GM23248 (cell line): ENCODE results near the gene MAP2K5. TPM values are rescaled to one million over a fixed set of nuclear protein-coding genes. Genes with fewer than 3 reads are reported as not detected.

Experiments
- DNase-seq: peaks from one replicate; pipeline ENCODE4 v3.0.0-alpha.2; 2015
- H2AFZ ChIP-seq: fragments of 200-600 bp; sonication (generic); 2 replicates; pipeline ENCODE4 v1.6.1; 2016; ENCODE audit warnings: antibody characterized with exemption
- H3F3A ChIP-seq: fragments of 200-600 bp; sonication (generic); 2 replicates; pipeline ENCODE4 v1.6.1; 2016; ENCODE audit warnings: mild to moderate bottlenecking, antibody characterized with exemption, mixed run types; ENCODE audit not compliant: insufficient read depth
- H3K27ac ChIP-seq: fragments of 200-600 bp; sonication (generic); 2 replicates; pipeline ENCODE4 v1.5.1; 2016; ENCODE audit warnings: mild to moderate bottlenecking
- H3K27me3 ChIP-seq: fragments of 200-600 bp; sonication (generic); replicated peaks from 2 replicates; pipeline ENCODE4 v1.6.1; 2016; ENCODE audit warnings: mild to moderate bottlenecking; ENCODE audit not compliant: insufficient read depth
- H3K36me3 ChIP-seq: fragments of 200-600 bp; sonication (generic); 2 replicates; pipeline ENCODE4 v1.6.1; 2016; ENCODE audit warnings: low read depth, mild to moderate bottlenecking
- H3K4me1 ChIP-seq: fragments of 200-600 bp; sonication (generic); 2 replicates; pipeline ENCODE4 v1.6.1; 2016; ENCODE audit warnings: mild to moderate bottlenecking; ENCODE audit not compliant: insufficient read depth
- H3K4me2 ChIP-seq: fragments of 200-600 bp; sonication (generic); one replicate; pipeline ENCODE4 v1.6.1; 2016; ENCODE audit warnings: mild to moderate bottlenecking; ENCODE audit not compliant: unreplicated experiment
- H3K4me3 ChIP-seq: fragments of 200-600 bp; sonication (generic); 2 replicates; pipeline ENCODE4 v1.5.1; 2016; ENCODE audit warnings: mild to moderate bottlenecking
- H3K79me2 ChIP-seq: fragments of 200-600 bp; sonication (generic); 2 replicates; pipeline ENCODE4 v1.6.1; 2016; ENCODE audit warnings: mild to moderate bottlenecking; ENCODE audit not compliant: insufficient read depth
- H3K9ac ChIP-seq: fragments of 200-600 bp; sonication (generic); 2 replicates; pipeline ENCODE4 v1.6.1; 2016; ENCODE audit warnings: mild to moderate bottlenecking
- H3K9me2 ChIP-seq: fragments of 200-600 bp; sonication (generic); 2 replicates; pipeline ENCODE4 v1.6.1; 2016; ENCODE audit warnings: mixed run types, mild to moderate bottlenecking, moderate library complexity; ENCODE audit not compliant: insufficient read depth
- H3K9me3 ChIP-seq: fragments of 200-600 bp; sonication (generic); one replicate; pipeline ENCODE4 v1.6.1; 2017; ENCODE audit warnings: low read depth
- H4K20me1 ChIP-seq: fragments of 200-600 bp; sonication (generic); 2 replicates; pipeline ENCODE4 v1.6.0; 2016; ENCODE audit not compliant: insufficient read depth
- EZH2 ChIP-seq: fragments of 200-600 bp; sonication (generic); IDR thresholded peaks from 2 replicates; pipeline ENCODE4 v1.6.1; 2018; ENCODE audit warnings: antibody characterized with exemption, mild to moderate bottlenecking; ENCODE audit not compliant: insufficient read depth, poor library complexity, severe bottlenecking
- EZH2phosphoT487 ChIP-seq: fragments of 200-600 bp; sonication (generic); IDR thresholded peaks from 2 replicates; pipeline ENCODE4 v1.6.1; 2018; ENCODE audit warnings: antibody characterized with exemption, moderate library complexity, mild to moderate bottlenecking, low read depth; ENCODE audit not compliant: insufficient read depth
- WGBS, 2 experiments: methylation state at CpG; one replicate each; pipeline ENCODE4 v1.1.6; 2015 to 2017; ENCODE audit warnings: low lambda C conversion rate in 2 of 2, low coverage in 1 of 2; ENCODE audit errors: missing lambda C conversion rate in 2 of 2; 5-methylcytosine and 5-hydroxymethylcytosine counted together
- in situ Hi-C: fragments of 300-500 bp; cut with MboI; formaldehyde crosslinking; loops from 2 replicates; pipeline ENCODE4 v1.15.0; 2020
- polyA plus RNA-seq: library from polyadenylated mRNA; unstranded; fragments of >200 nt; fragmentation: Nextera tagmentation; extraction: Ambion mirVana; gene quantifications from 2 replicates; pipeline ENCODE4 v1.2.1, GENCODE V29; 2016
- total RNA-seq: library from RNA; depleted of rRNA; stranded (reverse); fragments of >200 nt; shearing (Covaris generic); gene quantifications from 2 replicates; pipeline ENCODE4 v1.2.3, GENCODE V29; 2014

Gene MAP2K5
- total and polyA plus RNA-seq, 2 experiments from 2014 or later = 2.8 to 15.0 TPM

DNA sequence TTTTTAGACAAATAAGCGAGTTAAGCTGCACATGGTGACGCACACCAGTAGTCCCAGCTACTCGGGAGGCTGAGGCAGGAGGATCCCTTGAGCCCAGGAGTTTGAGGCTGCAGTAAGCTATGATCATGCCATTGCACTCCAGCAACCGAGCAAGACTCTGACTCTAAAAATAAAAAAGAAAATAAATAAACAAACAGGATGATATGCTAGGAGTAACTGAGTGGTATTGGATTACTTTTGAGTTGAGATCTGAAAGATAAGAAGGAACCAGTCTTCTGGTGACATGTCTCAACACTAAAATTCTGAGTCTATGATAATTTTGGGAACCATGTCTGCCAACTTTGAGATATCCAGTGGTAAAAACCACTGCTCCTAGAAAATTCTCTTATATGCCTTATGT is 173.7 kb downstream of the MAP2K5 start:
- H3K9me3 ChIP-seq = no peaks in the 10 kb centered on the region
- H3K4me1 ChIP-seq = no peaks in the 10 kb centered on the region
- no peak overlapping the region for H3K4me3 ChIP-seq
- no peaks in the 10 kb centered on the region for H3K79me2 ChIP-seq
- H3K27me3 ChIP-seq = no peaks in the 10 kb centered on the region
- no peak overlapping the region for H2AFZ ChIP-seq
- no peaks in the 10 kb centered on the region for H3K36me3 ChIP-seq
- H3K4me2 ChIP-seq = no peak overlapping the region
- in situ Hi-C loops = no loop called here
- DNase-seq = no peak
- H4K20me1 ChIP-seq = no peaks in the 10 kb centered on the region
- 0 out of 2 replicates have a peak, but pooled peaks cover 3% of the 10 kb centered on the region for H3K9me2 ChIP-seq
- H3F3A ChIP-seq = no peaks in the 10 kb centered on the region
- H3K9ac ChIP-seq = no peak overlapping the region
- 89 to 95% methylated on average over 4 of the region's 4 CpGs for WGBS, 2 experiments
- no peak overlapping the region for H3K27ac ChIP-seq
- TF ChIP-seq EZH2 (no peak), EZH2phosphoT487 (no peak)

DNA sequence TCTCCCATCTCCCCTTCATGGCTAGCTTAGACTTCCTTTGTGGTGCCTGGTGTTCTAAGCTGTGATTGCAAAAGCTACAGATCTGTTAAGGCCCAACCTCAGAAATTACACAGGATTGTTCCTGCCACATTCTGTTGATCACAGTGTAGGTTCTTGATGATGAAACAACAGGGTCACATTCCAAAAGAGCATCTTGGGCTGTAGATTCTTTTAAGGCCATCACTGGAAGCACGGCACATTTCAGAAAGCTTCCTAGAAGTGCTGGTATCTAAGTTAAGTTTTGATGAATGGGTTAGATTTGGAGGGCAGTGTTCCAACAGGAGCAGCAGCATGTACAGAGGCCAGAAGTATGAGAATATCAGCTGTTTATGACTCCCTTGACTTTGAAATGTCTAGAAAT is 175.3 kb downstream of the MAP2K5 start:
- Histone ChIP-seq H3K27ac (no peak overlapping the region), H3F3A (no peaks in the 10 kb centered on the region), H3K27me3 (no peaks in the 10 kb centered on the region), H2AFZ (no peak overlapping the region), H3K9me3 (no peaks in the 10 kb centered on the region), H3K9ac (no peak overlapping the region), H3K4me2 (no peak overlapping the region), H3K4me1 (no peaks in the 10 kb centered on the region), H3K9me2 (0 out of 2 replicates have a peak, but pooled peaks cover 3% of the 10 kb centered on the region), H3K36me3 (no peaks in the 10 kb centered on the region), H3K4me3 (no peak overlapping the region), H4K20me1 (no peaks in the 10 kb centered on the region), H3K79me2 (no peaks in the 10 kb centered on the region)
- TF ChIP-seq EZH2 (no peak), EZH2phosphoT487 (no peak)
- 73 to 90% methylated on average over 1 of the region's 1 CpG for WGBS, 2 experiments
- no peak for DNase-seq
- in situ Hi-C loops = no loop called here

DNA sequence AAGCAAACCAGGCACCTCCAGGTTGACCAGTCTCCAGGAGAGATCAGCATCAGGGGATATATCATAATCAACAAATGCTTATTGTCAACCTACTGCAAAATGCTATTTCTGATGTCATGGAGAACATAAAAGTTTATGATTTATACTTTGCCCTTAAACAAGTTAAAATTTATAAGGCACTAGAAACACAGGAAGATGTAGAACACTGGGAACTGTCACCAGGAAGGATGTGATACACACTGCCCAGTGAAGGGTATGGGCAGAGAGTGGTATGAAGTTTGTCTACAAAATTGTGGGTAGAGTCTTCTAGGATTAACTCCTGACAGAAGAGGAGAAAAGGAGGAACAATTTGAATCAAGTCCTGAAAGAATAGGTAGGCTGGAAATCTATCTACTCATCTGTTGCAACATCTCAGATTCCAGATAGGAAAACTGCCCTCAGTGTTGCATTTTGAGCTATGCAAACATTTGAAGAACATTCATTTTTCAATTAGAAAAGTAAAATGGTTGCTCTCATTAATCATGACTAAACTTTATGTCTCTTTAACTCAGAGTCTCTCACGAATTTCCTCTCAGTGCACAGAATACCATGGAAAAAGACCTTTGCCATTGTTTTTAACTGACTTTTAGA is 176.9 kb downstream of the MAP2K5 start:
- no peak for DNase-seq
- Histone ChIP-seq H3F3A (no peaks in the 10 kb centered on the region), H3K4me3 (no peak overlapping the region), H3K36me3 (no peaks in the 10 kb centered on the region), H4K20me1 (no peaks in the 10 kb centered on the region), H3K27ac (no peak overlapping the region), H3K4me1 (no peaks in the 10 kb centered on the region), H3K4me2 (no peak overlapping the region), H3K79me2 (no peaks in the 10 kb centered on the region), H2AFZ (no peak overlapping the region), H3K9me2 (0 out of 2 replicates have a peak, but pooled peaks cover 3% of the 10 kb centered on the region), H3K9me3 (no peaks in the 10 kb centered on the region), H3K9ac (no peak overlapping the region), H3K27me3 (no peaks in the 10 kb centered on the region)
- no peak for TF ChIP-seq EZH2phosphoT487
- TF ChIP-seq EZH2 = no peak
- in situ Hi-C loops = no loop called here
- 17 to 22% methylated on average over 1 of the region's 1 CpG for WGBS, 2 experiments

DNA sequence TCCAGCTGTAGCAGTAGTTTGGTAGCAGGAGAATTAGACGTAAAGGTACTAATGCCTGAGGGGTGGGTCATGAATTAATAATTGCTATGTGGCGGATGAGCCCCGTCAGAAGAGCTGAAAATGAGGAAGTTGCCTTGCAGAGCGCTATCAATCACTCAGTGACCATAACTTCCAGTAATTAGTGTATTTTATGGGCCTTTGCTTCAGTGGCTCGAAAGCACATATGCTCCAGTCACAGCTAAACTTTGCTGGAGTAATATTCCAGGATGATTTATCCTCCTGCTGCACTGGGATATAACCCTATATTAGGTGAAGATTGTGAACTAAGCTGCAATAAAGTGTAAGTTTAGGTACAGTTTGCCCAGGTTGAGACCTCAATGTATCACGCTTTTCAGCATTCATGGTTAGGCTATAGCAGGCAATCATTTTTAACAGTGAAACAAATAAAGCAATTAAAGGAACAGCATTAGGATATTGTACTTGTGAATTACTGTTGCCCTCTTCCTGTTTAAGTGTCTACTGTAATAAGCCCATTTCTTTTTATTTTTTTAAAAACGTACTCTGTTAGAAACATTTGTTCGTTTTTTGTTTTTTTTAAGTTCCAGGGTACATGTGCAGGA is 178.2 kb downstream of the MAP2K5 start:
- no peak overlapping the region for H3K9ac ChIP-seq
- no peak for DNase-seq
- no peak overlapping the region for H2AFZ ChIP-seq
- H3K79me2 ChIP-seq = no peaks in the 10 kb centered on the region
- no peak for TF ChIP-seq EZH2
- TF ChIP-seq EZH2phosphoT487 = no peak
- H3K36me3 ChIP-seq = no peaks in the 10 kb centered on the region
- no peaks in the 10 kb centered on the region for H3K27me3 ChIP-seq
- no peaks in the 10 kb centered on the region for H3K4me1 ChIP-seq
- in situ Hi-C loops = no loop called here
- H3K4me3 ChIP-seq = no peak overlapping the region
- WGBS, 2 experiments = 95 to 97% methylated on average over 8 of the region's 8 CpGs
- no peak overlapping the region for H3K27ac ChIP-seq
- H3F3A ChIP-seq = no peaks in the 10 kb centered on the region
- H3K9me2 ChIP-seq = 0 out of 2 replicates have a peak, but pooled peaks cover 3% of the 10 kb centered on the region
- H3K9me3 ChIP-seq = no peaks in the 10 kb centered on the region
- H3K4me2 ChIP-seq = no peak overlapping the region
- no peaks in the 10 kb centered on the region for H4K20me1 ChIP-seq
